T follicular helper cell (primary cell): ENCODE results near the gene DDX50.

Experiments
- DNase-seq: peaks from one replicate; pipeline ENCODE4 v3.0.0-alpha.2; 2020; ENCODE audit warnings: low read depth

Gene DDX50

GRCh38 chr10:68987611-68988010 is 86.5 kb downstream of the DDX50 start:
- DNase-seq, result no peak

- peak; percentile 77 for DNase-seq
Measured at GRCh38 chr10:68988530-68989316, 87.6 kb downstream of the DDX50 start, which contains the start of gene KIFBP. KIFBP (plus strand) TSS chr10:68988803; CDS start chr10:68988833, 30 bp downstream.

GRCh38 chr10:68989317-68989990 is 88.3 kb downstream of the DDX50 start:
- DNase-seq, result no peak

- no peak for DNase-seq
Measured at GRCh38 chr10:68992636-68993440, 91.7 kb downstream of the DDX50 start.
